GM21381 (cell line): Measurements from ENCODE around the gene GSX2.
A peak's percentile ranks its signal among the peaks of the same experiment; 100 is the strongest.
"Not testable (repeated sequence)": the region's sequence is repeated elsewhere in the genome, so short reads cannot be mapped to it uniquely, and the experiment has no call there.

Experiments used
- ATAC-seq: cut with Tn5 transposase; IDR thresholded peaks from one replicate; pipeline ENCODE4 v1.9.1; 2021; ENCODE audit warnings: mild to moderate bottlenecking, moderate library complexity; ENCODE audit not compliant: unreplicated experiment

GSX2 gene

DNA sequence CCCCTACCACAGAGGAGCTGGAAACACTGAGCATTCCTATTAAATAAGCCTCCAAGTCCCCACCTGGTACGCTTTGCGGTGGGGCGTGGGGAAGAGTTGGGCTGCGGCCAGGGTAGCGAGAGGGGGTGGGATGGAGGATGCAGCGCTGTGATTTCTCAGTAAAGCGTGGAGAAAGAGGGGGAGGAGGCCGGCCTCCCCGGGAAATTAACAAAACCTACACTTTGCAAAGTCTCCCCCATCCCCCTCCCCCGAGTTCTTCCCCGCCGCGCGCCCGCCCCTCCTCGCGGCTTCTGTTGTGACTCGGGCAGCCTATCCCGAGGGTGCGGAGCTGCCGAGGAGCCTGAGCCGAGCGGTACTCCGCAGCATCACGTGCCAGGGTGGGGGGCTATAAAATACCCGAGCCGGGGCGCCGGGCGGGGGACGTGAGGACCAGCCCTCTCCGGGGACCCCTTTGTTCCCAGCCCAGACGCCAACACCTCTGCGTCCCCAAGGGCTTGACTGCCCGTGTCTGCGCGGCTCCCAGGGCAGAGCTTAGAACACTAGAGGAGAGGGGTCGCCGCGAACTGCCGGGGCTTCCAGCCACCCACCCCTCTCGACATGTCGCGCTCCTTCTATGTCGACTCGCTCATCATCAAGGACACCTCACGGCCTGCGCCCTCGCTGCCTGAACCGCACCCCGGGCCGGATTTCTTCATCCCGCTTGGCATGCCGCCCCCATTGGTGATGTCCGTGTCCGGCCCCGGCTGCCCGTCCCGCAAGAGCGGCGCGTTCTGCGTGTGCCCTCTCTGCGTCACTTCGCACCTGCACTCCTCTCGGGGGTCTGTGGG is at the start of gene GSX2:
TSS of gene GSX2 (plus strand) at position 416 of the 827 bp plus-strand sequence. CDS start at position 598, 182 bp downstream.
- no peak for ATAC-seq

DNA sequence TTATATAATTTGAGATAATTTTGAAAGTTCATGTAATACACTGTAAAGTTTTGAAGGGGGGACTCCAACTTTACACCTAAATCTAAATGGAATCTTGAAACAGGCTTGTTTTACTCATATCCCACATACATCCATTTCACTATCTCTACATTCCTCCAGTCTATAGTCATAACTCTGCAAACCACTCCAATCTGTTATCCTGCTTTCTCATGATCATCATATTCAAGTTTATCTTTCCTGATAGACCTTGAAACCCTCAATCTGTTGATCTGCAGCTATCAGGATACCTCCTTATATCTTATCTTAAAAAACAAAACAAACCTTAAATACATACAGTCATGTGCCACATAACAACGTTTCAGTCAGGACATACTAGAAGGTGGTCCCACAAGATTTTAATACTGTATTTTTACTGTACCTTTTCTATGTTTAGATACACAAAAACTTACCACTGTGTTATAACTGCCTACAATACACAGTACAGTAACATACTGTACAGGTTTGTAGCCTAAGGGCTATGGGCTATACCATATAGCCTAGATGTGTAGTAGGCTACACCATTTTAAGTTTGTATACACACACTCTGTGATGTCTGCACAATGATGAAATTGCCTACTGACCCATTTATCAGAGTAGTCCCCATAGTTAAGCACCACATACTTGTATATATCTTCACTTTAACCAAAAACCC is 49.6 kb upstream of the GSX2 start:
- ATAC-seq = no peak

DNA sequence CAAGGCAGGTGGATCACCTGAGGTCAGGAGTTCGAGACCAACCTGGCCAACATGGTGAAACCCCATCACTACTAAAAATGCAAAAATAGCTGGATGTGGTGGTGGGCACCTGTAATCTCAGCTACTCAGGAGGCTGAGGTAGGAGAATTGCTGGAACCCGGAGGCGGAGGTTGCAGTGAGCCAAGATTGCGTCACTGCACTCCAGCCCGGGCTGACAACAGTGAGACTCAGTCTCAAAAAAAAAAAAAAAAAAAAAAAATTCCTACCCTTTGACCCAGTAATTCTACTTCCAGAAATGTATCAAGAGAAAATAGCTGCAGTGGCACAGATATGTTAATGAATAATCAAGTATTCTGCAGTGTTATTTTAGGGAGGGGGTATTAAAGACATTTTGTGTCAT is 46.6 kb upstream of the GSX2 start:
- not testable (repeated sequence) for ATAC-seq

DNA sequence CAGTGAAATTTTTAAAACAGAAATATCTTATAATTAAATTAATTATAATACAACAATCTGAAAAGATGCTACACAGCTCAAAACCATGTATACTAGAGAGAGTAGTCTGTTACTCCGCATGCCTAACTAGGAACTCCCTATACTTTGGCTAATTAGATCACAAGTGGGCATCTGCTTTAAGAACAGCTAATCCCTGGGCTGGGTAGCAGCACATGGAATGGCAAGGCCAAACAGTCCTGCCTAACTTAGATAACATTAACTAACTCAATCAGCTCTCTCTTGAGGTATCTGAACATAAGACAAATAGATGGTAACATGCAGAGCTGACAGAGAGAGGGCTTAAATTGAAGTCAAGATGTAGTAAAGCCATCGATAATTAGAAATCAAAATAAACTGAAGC is 45.5 kb upstream of the GSX2 start:
- no peak for ATAC-seq

DNA sequence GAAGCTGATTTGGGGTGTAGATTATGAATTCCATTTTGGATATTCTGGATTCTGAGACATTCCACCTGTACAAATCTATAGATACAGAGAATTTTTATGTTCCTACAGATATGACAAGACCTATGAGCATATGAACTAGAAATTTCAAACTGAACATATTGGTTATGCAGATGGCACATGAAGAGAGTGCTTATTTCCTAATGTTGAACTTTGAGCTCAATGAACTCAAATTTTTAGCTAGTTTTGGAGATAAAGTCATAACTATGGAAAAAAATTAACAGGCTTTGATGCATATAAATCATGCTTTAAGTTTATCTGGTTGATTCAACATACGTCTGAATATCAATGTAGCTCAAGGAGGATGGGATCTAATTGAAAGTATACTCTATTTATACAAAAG is 44.5 kb upstream of the GSX2 start:
- ATAC-seq = no peak

- no peak for ATAC-seq
These were observed 43.6 kb upstream of the GSX2 start for GRCh38 chr4:54056360-54056759.

- no peak for ATAC-seq
These were observed 41.8 kb upstream of the GSX2 start for GRCh38 chr4:54058171-54058570.

GRCh38 chr4:54060116-54060515 is 39.8 kb upstream of the GSX2 start:
- no peak for ATAC-seq

GRCh38 chr4:54061067-54061466 is 38.9 kb upstream of the GSX2 start:
- no peak for ATAC-seq

GRCh38 chr4:54061873-54062272 is 38.1 kb upstream of the GSX2 start:
- ATAC-seq = no peak

GRCh38 chr4:54062392-54062791 is 37.6 kb upstream of the GSX2 start:
- ATAC-seq = no peak

DNA sequence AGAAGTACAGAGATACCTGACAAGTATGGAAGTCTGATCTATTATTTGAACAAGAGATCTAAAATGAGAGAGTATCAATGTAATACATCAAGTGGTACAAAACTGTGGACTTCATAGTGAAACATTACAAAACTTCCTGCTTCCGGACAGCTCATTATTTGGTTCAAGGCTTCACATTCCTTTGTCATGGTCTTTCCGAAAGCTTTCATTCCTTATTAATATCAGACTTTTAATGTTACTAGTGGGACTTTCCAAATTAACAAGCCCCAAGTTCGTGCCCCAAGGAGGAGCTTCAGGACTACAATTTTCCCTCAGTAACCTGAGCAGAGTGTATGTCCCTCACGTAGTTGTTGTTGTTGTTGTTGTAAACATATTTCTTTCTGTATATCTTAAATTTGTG is 36.7 kb upstream of the GSX2 start:
- ATAC-seq = no peak

DNA sequence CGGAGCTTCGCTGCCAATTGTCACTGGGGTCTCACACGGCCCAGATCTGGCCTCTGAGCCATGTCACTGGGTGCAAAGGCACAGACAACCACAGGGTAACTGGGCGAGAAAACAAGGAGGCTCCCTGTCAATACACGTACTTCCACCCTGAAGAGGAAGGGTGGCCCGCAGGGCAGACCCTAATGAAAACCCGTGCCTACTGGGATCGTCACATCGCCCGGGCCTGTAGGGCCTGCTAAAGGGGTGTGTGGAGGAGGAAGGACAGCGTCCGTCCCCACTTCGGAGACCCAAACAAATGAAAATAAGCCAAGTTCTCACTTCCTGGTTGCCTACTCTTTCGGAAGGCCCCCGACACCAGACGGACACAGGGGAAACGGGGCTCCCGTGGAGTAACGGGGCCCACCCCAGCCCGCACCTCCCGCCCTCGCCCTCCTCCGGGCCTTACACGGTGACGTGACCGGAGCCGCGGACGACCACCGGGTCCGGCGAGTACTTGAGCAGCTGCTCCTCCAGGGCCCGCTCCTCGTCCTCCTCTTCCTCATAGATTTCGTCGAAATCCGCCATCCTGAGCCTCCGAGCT is 36.1 kb upstream of the GSX2 start:
- peak; percentile 26 for ATAC-seq

DNA sequence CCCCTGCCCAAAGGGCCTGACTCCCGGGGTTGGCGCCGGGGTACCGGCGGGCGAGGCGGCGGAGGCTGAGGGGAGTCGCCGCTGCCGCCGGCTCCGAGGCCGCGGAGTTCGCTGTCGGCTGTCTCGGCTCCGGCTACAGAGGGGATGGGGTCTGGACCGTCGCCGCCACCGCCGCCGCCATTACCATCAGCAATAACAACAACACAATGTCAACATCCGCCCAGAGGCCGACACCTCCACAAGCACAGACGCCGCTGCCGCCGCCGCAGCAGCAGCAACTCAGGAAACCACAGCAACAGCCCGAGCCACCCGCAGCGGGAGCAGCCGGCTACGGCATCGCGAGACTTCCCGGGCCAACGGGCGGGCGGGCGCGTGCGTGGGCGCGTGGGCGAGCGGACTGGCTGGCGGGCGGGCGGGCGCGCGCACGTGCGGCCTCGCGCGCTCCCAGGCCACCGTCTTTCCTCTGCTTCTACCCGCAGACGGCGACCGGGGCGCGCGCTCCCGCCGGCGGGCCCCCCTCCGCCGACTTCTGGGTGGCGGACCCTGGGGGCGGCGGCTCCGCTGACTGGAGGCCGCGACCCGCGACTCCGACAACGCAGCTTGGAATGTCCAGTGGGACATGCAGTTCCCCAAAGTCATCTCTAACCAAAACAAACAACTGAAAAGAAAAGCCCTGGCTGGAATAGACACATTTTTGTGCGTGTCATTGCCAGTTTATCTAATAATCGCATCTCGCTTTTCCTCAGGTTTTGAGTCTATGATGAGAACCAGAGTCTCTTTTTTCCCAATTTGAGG is 35.4 kb upstream of the GSX2 start, which contains the start of gene CHIC2:
TSS of gene CHIC2 (minus strand) at position 289 of the 795 bp plus-strand sequence. CDS start 305 bp downstream, outside the sequence.
- peak; percentile 94 for ATAC-seq

GRCh38 chr4:54065282-54066087 is 34.5 kb upstream of the GSX2 start:
- ATAC-seq = no peak

GRCh38 chr4:54066088-54066415 is 33.9 kb upstream of the GSX2 start:
- no peak for ATAC-seq

GRCh38 chr4:54066718-54067129 is 33.2 kb upstream of the GSX2 start:
- ATAC-seq = no peak

DNA sequence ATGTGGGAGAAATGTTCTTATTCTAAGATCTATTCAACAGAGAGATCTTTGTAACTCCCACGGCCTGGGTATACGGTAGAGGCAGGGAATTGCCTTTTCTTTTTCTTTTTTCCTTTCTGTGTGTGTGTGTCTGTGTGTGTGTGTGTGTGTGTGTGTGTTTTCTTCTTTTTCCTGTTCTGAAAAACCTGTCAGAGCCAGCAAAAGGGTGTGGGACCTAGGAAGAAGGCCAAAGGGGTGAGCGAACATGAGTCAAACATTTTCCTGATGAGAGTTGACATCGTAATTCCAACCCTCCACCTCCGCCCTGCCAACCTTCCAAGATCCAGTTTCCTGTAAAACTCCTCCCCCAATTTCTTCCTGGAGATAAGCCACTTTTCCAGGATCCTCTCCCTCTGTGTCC is 32.8 kb upstream of the GSX2 start:
- ATAC-seq = no peak

DNA sequence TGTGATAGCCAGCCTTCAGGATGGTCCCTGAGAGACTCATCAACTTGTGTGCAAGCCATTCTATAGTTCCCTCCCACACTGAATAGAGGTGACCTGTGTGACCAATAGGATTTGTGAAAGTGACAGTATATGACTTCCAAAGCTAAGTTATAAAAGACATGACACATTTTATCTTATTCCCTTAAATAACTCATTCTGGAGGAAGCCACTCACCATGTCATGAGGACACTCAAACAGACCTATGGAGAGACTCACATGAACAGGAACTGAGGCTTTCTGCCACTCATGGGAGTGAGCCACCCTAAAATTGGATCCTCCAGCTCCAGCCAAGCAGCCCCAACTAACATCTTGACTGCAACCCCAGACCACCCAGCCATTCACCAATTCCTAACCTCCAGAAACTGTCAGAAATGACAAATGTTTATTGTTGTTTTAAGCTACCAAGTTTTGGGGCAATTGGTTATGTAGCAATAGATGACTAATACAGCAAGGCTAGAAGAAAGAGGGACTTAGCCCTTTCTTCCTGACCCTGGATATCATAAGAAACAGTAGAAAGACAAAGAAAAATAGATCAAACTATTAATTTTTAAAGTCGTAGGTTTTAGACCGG is 26.6 kb upstream of the GSX2 start:
- ATAC-seq = no peak

DNA sequence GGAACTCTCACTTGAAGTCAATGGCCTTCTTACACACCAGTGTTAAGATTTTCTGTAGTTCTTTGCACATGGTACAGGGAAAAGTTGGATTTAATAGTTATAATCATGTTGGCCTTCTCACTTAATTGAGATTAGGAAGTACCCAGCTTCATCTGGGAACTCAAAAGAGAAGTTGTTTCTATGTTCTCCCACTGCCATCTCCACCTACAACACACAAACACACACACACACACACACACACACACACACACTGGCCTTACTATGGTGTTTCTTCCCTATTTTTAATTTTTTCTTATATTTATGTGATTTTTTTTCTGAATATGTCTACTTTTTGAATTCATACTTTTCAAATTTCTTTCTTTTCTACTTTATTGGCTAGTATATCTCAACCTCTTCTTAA is 25.6 kb upstream of the GSX2 start:
- ATAC-seq = no peak
